Rectal smooth muscle tissue (tissue), 1 donor: Measurements from ENCODE around the gene TMCO1.
A peak's percentile ranks its signal among the peaks of the same experiment; 100 is the strongest.
"Not testable (repeated sequence)": the region's sequence is repeated elsewhere in the genome, so short reads cannot be mapped to it uniquely, and the experiment has no call there.

ENCODE experiments used
- H3K27ac ChIP-seq: one replicate; pipeline ENCODE4 v1.7.0; 2013; ENCODE audit warnings: low read depth, low read length, inconsistent platforms
- H3K27me3 ChIP-seq: one replicate; pipeline ENCODE4 v1.7.0; 2013; ENCODE audit warnings: low read length; ENCODE audit not compliant: control insufficient read depth, insufficient read depth
- H3K36me3 ChIP-seq: one replicate; pipeline ENCODE4 v1.7.0; 2013; ENCODE audit warnings: low read length; ENCODE audit not compliant: control insufficient read depth, insufficient read depth
- H3K4me1 ChIP-seq: one replicate; pipeline ENCODE4 v1.7.0; 2013; ENCODE audit warnings: low read length; ENCODE audit not compliant: control insufficient read depth, insufficient read depth
- H3K4me3 ChIP-seq: one replicate; pipeline ENCODE4 v1.7.0; 2013; ENCODE audit warnings: low read length
- H3K9ac ChIP-seq: one replicate; pipeline ENCODE4 v1.7.0; 2013; ENCODE audit warnings: low read length

The TMCO1 gene

DNA sequence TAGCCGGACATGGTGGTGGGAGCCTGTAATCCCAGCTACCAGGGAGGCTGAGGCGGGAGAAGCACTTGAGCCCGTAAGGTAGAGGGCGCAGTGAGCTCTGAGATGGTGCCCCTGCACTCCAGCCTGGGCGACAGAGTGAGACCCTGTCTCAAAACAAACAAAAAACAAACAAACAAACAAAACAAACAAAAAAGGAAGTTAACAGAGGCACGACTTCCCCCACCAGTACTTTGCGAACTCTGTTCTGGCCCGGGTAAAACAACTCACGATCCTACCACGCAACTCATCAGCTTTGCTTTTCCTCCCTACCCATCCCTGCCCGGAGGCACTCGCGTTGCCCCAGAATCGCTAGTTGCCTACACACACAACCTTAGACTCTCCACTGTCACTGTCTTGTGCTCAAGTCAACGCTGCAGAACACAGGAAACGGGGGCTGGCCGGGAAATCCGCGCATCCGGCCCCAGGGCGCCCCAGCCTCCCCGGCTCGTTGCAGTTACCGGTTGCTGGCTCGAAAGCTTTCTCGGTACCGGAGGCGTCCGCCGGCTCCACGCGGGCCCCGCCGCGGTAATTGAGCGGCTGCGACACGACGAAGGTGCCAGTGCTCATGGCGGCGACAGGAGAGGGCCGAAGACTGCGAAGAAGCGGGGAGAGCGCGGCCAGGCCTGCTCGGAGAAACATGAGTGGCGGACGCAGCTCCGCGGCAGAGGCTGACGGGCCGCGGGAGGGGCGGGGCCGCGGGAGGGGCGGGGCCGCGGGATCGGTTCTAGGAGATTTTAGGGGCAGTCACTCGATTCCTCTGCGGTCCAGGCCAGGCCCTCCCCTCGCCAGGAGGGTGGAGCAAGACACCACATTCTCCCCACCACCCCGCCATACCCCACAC is 70.5 kb downstream of the TMCO1 start, which contains the start of gene ALDH9A1:
TSS of gene ALDH9A1 (minus strand) at position 682 of the 880 bp plus-strand sequence. CDS start at position 678, 4 bp downstream.
- Histone ChIP-seq H3K27me3 (no peaks in the 10 kb centered on the region), H3K9ac (peak within 1 kb of the TSS; percentile 66), H3K36me3 (no peaks in the 10 kb centered on the region), H3K4me1 (peaks cover 6% of the 10 kb centered on the region), H3K27ac (peak within 1 kb of the TSS; percentile 89), H3K4me3 (peak within 1 kb of the TSS; percentile 82)

DNA sequence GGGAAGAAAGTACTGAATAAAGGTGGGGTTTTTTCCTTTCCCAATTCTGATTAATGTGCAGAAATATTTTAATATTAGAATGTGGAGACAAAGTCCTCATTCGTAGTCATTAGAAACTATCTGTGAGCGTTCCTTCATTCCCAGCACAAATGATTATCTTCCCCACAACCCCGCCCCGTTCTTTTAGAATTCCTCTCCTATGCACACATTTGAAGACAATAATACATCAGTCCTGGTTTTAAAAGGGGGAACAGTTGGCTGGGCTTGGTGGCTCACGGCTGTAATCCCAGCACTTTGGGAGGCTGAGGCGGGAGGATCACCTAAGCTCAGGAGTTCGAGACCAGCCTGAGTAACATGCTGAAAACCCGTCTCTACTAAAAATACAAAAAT is 71.2 kb downstream of the TMCO1 start:
- Histone ChIP-seq H3K27ac (peak overlapping the region; percentile 89), H3K4me1 (peaks cover 6% of the 10 kb centered on the region), H3K4me3 (peak overlapping the region; percentile 82), H3K27me3 (no peaks in the 10 kb centered on the region), H3K9ac (no peak overlapping the region), H3K36me3 (no peaks in the 10 kb centered on the region)

DNA sequence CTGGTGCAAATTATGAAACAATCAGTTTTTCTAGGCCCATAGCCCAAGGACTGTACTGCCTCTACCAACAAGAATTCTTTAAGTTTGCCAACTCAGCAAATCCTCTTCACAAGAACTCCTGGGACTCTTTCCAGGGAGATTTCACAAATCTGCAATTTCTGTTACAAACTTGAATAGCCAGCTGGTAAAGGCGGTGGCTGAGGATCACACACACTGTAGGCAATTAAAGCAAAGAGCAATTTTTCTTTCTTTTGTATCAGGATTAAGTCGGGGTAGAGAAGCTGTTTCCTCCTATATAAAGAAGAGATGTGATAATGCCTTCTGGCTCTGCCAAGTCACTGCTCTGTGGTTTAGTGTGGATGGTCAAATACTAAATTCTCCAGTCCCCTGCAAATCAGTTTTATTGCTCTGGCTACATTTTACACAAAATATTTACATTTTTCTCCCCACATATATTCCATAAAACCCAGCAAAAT is 72.0 kb downstream of the TMCO1 start:
- Histone ChIP-seq H3K4me1 (peaks cover 6% of the 10 kb centered on the region), H3K36me3 (no peaks in the 10 kb centered on the region), H3K27me3 (no peaks in the 10 kb centered on the region), H3K4me3 (no peak overlapping the region), H3K9ac (no peak overlapping the region), H3K27ac (no peak overlapping the region)

DNA sequence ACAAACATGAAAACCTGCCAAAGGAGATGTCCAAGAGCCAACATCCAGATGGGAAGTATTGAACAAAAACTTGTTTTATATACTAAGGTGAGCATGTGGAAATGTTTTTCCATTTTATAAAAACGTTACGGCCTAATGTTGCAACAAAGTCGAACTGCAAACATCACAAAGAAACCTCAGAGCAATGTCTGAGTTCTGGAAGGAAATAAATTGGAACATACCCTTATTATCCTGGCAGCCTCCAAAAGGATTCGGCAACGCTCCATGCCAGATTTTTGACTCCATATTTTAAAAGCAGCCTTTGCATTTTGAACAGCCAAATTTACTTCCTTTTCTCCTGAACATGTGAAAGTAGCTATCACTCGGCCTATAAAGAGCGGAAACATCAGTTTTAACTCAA is 73.6 kb downstream of the TMCO1 start:
- Histone ChIP-seq H3K27ac (no peak overlapping the region), H3K4me1 (peaks cover 6% of the 10 kb centered on the region), H3K36me3 (peaks cover 3% of the 10 kb centered on the region), H3K27me3 (no peaks in the 10 kb centered on the region), H3K4me3 (no peak overlapping the region), H3K9ac (no peak overlapping the region)

DNA sequence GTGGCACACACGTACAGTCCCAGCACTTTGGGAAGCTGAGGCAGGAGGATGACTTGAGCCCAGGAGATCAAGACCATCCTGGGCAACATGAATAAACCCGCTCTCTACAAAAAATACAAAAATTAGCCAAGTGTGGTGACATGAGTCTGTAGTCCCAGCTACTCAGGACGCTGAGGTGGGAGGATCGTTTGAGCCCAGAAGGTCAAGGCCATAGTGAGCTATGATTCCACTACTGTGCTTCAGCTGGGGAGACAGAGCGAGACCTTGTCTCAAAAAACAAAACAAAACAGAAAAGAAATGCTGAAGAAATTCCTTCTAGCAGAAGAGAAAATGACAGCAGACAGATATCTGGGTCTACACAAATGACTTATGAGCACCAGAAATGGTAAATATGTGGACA is 80.6 kb downstream of the TMCO1 start:
- Histone ChIP-seq H3K9ac (no peak overlapping the region), H3K4me3 (no peak overlapping the region), H3K27me3 (no peaks in the 10 kb centered on the region), H3K36me3 (peaks cover 3% of the 10 kb centered on the region), H3K4me1 (no peaks in the 10 kb centered on the region), H3K27ac (no peak overlapping the region)

DNA sequence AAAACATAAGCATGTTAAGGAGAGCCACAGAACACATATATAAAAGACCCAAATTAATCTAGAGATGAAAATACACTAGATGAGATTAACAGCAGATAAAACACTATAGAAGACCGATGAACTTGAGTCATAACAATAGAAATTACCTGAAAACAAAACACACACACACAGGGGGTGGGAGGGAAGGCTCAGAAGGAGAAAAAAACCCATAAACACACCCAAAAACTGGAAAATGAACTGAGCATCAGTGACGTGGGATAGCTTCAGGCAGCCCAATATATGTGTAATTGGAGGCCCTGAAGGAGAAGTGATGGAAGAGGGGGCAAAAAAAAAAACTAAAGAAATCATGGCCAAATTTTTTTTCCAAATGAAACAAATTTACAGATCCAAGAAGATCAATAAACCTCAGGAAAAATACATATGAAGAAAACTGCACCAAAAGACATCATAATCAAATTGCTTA is 81.7 kb downstream of the TMCO1 start:
- H3K27me3 ChIP-seq: no peaks in the 10 kb centered on the region
- no peak overlapping the region for H3K4me3 ChIP-seq
- H3K4me1 ChIP-seq: no peaks in the 10 kb centered on the region
- peaks cover 3% of the 10 kb centered on the region for H3K36me3 ChIP-seq
- no peak overlapping the region for H3K9ac ChIP-seq
- H3K27ac ChIP-seq: no peak overlapping the region

DNA sequence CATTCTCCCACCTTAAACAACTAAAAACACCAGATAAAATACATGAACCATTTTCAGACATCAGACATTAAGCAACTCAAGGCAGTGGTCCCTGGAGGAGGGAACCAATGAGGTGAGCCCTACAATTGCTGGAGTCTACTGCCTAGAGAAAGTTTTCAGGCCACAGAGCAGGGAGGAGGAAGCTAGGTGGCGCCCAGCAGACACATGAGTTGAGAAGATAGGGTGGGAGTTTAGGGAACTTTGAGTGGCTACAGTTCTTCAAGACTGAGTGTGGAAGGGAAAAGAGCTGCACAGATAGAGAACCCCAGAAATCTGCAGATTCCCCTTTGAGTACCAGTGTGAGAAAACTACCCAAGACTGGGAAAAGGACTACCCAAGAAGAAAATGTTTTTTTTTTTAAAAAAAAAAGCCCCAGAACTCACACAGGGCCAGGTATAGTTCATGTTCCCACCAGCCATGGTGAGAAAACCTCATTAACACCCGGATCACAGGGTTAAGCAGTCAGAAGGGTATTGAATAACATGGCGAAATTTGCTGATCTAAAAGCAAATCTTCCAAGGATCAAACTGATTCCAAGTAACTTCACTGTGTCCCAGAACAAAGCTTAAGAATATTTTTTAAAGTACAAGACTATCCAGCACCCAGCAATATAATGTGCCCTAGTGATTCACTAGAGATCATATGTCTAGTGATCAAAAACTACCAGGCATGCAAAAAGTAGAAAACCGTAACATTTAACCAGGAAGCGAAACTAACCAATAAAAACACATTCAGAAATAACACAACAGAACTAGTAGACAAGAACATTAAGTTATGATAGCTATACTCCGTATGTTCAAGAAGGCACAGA is 82.3 kb downstream of the TMCO1 start:
- Histone ChIP-seq H3K9ac (no peak overlapping the region), H3K4me1 (no peaks in the 10 kb centered on the region), H3K27me3 (no peaks in the 10 kb centered on the region), H3K27ac (no peak overlapping the region), H3K4me3 (no peak overlapping the region), H3K36me3 (peaks cover 3% of the 10 kb centered on the region)

DNA sequence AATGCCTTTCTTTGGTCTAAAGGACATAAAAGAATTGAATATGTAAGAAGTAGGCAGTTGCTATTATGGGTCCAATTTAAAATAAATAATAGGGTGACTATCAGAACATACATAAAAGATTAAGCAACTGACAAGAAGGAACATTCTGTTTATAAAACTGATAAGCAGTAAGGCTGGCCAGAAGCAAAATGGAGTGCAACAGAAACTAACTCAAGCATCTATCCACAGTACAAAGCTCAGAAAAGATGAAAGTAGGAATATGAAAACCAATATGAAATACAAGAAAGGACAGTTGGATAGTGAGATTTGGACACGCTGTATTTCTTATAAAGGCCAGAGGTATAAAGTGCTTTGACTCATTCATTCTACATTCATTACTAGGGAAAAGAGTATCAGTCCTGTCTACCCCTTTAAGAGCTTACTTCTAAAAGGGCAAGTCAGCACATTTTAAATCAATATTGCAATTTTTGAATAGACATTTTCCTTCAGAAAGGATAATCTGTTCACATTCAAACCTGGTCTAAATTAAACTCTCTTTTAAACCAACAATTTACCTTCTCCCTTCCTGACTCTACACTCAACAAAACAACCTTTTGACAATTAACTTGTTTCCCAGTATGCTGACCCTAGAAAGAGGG is 84.7 kb downstream of the TMCO1 start:
- H3K4me3 ChIP-seq: no peak overlapping the region
- H3K9ac ChIP-seq: no peak overlapping the region
- H3K4me1 ChIP-seq: no peaks in the 10 kb centered on the region
- no peaks in the 10 kb centered on the region for H3K36me3 ChIP-seq
- no peak overlapping the region for H3K27ac ChIP-seq
- no peaks in the 10 kb centered on the region for H3K27me3 ChIP-seq

DNA sequence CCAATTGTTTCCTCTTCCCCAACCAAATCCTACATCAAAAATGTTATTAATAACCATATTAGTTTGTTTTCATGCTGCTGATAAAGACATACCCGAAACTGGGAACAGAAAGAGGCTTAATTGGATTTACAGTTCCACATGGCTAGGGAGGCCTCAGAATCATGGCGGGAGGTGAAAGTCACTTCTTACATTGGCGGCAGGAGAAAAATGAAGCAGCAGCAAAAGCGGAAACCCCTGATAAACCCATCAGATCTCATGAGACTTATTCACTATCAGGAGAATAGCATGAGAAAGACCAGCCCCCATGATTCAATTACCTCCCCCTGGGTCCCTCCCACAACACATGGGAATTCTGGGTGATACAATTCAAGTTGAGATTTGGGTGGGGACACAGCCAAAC is 87.9 kb downstream of the TMCO1 start:
- not testable (repeated sequence) for H3K36me3 ChIP-seq, H3K9ac ChIP-seq, H3K4me3 ChIP-seq, H3K27ac ChIP-seq, H3K27me3 ChIP-seq, H3K4me1 ChIP-seq

DNA sequence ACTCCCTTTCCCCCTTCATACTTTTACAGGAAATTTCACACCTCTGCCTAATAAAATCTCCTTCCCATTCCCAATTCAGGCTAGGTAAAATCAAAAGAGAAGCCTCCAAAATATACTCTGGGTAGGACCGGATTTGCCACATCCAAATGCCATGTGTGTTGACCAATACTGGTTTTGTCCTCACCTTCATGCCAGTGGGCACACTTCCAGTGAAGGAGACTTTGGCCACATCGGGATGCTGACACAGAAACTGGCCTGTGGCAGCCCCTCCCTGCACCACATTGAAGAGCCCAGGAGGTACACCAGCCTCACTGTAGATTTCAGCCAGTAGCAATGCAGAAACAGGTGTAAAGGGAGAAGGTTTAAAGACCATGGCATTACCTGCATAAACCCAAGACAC is 88.4 kb downstream of the TMCO1 start:
- Histone ChIP-seq H3K36me3 (peaks cover 5% of the 10 kb centered on the region), H3K4me1 (no peaks in the 10 kb centered on the region), H3K27ac (no peak overlapping the region), H3K27me3 (no peaks in the 10 kb centered on the region), H3K9ac (no peak overlapping the region), H3K4me3 (no peak overlapping the region)

DNA sequence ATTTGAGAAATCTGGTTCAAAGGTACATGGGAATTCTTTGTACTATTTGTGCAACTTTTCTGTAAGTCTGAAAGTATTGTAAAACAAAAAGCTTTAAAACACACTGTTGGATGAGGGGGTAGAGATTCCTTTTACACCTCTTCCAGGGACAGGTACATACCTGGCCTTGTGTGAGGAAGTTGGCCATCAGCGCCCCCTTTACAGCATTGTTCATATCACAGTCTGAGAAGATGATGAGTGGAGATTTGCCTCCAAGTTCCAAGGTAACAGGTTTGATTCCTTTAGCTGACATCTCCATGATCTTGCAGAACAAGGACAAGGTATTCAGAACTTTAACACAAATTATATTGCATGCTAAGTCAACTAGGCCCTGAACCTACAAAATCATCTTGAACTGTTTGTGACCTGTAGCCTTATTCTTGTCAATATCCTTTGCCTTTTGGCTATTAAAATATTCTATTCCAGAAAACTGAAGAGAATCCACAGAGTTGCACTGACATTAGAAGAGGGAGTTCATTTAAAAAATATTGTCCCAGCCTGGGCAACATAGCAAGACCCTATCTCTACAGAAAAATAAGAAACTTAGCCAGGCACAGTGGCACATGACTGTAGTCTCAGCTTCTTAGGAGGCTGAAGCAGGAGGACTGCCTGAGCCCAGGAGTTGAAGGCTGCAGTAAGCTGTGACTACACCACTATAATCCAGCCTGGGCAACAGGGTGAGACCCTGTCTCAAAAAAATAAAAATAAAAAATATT is 89.2 kb downstream of the TMCO1 start:
- Histone ChIP-seq H3K4me3 (no peak overlapping the region), H3K36me3 (peaks cover 5% of the 10 kb centered on the region), H3K27ac (no peak overlapping the region), H3K4me1 (no peaks in the 10 kb centered on the region), H3K27me3 (no peaks in the 10 kb centered on the region), H3K9ac (no peak overlapping the region)
